Fibroblast of lung (primary cell): ENCODE measurements around the gene TUBG2. TPM values are rescaled to one million over a fixed set of nuclear protein-coding genes. Genes with fewer than 3 reads are reported as not detected.

Experiments used
- DNase-seq, 2 donors: peaks; one replicate each; pipeline versions ENCODE4 v3.0.0 to v3.0.0-alpha.2; 2010; ENCODE audit warnings: low read depth in 2 of 2
- H2AFZ ChIP-seq: 2 replicates; pipeline ENCODE4 v1.5.1; 2012; ENCODE audit warnings: low read length, control low read depth, inconsistent platforms
- H3K27ac ChIP-seq: 2 replicates; pipeline ENCODE4 v1.5.1; 2011; ENCODE audit warnings: low read length, control low read depth; ENCODE audit not compliant: insufficient read depth
- H3K27me3 ChIP-seq: 2 replicates; pipeline ENCODE4 v1.5.1; 2011; ENCODE audit warnings: mild to moderate bottlenecking, low read length; ENCODE audit not compliant: control insufficient read depth, insufficient read depth
- H3K36me3 ChIP-seq: 2 replicates; pipeline ENCODE4 v1.5.1; 2011; ENCODE audit warnings: low read length; ENCODE audit not compliant: control insufficient read depth, insufficient read depth
- H3K4me1 ChIP-seq: 2 replicates; pipeline ENCODE4 v1.5.1; 2011; ENCODE audit warnings: low read length; ENCODE audit not compliant: control insufficient read depth, insufficient read depth; ENCODE audit errors: extremely low read depth
- H3K4me2 ChIP-seq: 2 replicates; pipeline ENCODE4 v1.5.1; 2011; ENCODE audit warnings: low read length, control low read depth; ENCODE audit not compliant: insufficient read depth; ENCODE audit errors: extremely low read depth
- H3K4me3 ChIP-seq, 4 experiments: fragments of 200-600 bp in 1 of 4; sonication (generic) in 1 of 4; replicated peaks in 1 of 4; 2 replicates each; pipeline ENCODE4 v1.5.1; 2011 to 2016; ENCODE audit warnings: low read length in 4 of 4, low read depth in 3 of 4, mild to moderate bottlenecking in 3 of 4, control low read depth in 2 of 4, inconsistent platforms in 1 of 4, mixed read lengths in 1 of 4; ENCODE audit not compliant: insufficient read depth in 1 of 4; ENCODE audit errors: control extremely low read depth in 1 of 4
- H3K79me2 ChIP-seq: 2 replicates; pipeline ENCODE4 v1.5.1; 2012; ENCODE audit warnings: mild to moderate bottlenecking, low read length, inconsistent platforms; ENCODE audit not compliant: control insufficient read depth, insufficient read depth
- H3K9ac ChIP-seq: 2 replicates; pipeline ENCODE4 v1.5.1; 2011; ENCODE audit warnings: mild to moderate bottlenecking, low read length, control low read depth; ENCODE audit not compliant: insufficient read depth
- H3K9me3 ChIP-seq: 2 replicates; pipeline ENCODE4 v1.5.1; 2012; ENCODE audit warnings: low read depth, low read length; ENCODE audit not compliant: control insufficient read depth, insufficient read depth
- H4K20me1 ChIP-seq: 2 replicates; pipeline ENCODE4 v1.5.1; 2011; ENCODE audit warnings: low read length; ENCODE audit not compliant: control insufficient read depth, insufficient read depth; ENCODE audit errors: extremely low read depth
- EZH2 ChIP-seq: IDR thresholded peaks from 2 replicates; pipeline ENCODE4 v1.5.1; 2012; ENCODE audit warnings: low read length, control low read depth, mild to moderate bottlenecking; ENCODE audit errors: missing control alignments
- polyA plus RNA-seq, 2 donors: library from polyadenylated mRNA; depleted of rRNA in 1 of 2; stranded (reverse) in 1 of 2; unstranded in 1 of 2; fragments of >200 nt; gene quantifications; 2 replicates each; pipeline ENCODE4 v1.2.1, GENCODE V29; 2011 to 2012; ENCODE audit warnings: missing spikeins in 1 of 2
- total RNA-seq: library from RNA; depleted of rRNA; stranded (reverse); fragments of >200 nt; gene quantifications from 2 replicates; pipeline ENCODE4 v1.2.1, GENCODE V29; 2014
- TF ChIP-seq, protein P1 (sequence below), 2 donors: IDR thresholded peaks in 1 of 2; conservative IDR thresholded peaks in 1 of 2; 1 replicate in 1 of 2; 2 replicates in 1 of 2; pipeline ENCODE4 v1.5.1; 2011 to 2012; ENCODE audit warnings: low read length in 2 of 2, control low read depth in 1 of 2, inconsistent platforms in 1 of 2, low read depth in 1 of 2, mild to moderate bottlenecking in 1 of 2

Gene TUBG2
- total and polyA plus RNA-seq, 2 donors (not counting 1 experiment from before 2014, with no cell fraction given): 11.6 to 13.5 TPM

DNA sequence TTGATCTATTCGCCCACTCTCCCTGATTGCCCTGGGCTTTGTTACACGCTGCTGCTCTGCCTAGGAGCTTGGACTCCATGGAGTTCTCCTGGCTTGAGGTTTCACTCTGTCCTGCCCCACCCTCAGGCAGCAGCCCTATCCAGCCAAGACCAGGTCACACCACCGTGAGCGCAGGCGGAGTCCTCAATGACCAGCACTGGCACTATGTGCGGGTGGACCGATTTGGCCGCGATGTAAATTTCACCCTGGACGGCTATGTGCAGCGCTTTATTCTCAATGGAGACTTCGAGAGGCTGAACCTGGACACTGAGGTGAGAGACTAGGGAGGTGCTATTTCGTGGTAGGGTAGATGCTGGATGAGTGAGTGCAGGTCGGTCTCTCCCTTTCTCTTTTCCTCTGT lies 26.7 kb downstream of the TUBG2 start:
- no peak overlapping the region for H3K27ac ChIP-seq
- H3K4me3 ChIP-seq: no peak overlapping the region
- no peak for TF ChIP-seq EZH2
- TF ChIP-seq, protein P1, sequence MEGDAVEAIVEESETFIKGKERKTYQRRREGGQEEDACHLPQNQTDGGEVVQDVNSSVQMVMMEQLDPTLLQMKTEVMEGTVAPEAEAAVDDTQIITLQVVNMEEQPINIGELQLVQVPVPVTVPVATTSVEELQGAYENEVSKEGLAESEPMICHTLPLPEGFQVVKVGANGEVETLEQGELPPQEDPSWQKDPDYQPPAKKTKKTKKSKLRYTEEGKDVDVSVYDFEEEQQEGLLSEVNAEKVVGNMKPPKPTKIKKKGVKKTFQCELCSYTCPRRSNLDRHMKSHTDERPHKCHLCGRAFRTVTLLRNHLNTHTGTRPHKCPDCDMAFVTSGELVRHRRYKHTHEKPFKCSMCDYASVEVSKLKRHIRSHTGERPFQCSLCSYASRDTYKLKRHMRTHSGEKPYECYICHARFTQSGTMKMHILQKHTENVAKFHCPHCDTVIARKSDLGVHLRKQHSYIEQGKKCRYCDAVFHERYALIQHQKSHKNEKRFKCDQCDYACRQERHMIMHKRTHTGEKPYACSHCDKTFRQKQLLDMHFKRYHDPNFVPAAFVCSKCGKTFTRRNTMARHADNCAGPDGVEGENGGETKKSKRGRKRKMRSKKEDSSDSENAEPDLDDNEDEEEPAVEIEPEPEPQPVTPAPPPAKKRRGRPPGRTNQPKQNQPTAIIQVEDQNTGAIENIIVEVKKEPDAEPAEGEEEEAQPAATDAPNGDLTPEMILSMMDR (conservative IDR thresholded peaks at IDR 0.05 in 1 of 2, IDR thresholded peaks at IDR 0.05 in 1 of 2; ENCODE audit: low read depth in 1 of 2, low read length in 2 of 2): no peak
- H3K4me2 ChIP-seq: no peak overlapping the region
- peaks cover 4% of the 10 kb centered on the region for H3K79me2 ChIP-seq
- H2AFZ ChIP-seq: no peak overlapping the region
- peaks cover 20% of the 10 kb centered on the region for H3K36me3 ChIP-seq
- no peak for DNase-seq
- no peaks in the 10 kb centered on the region for H3K9me3 ChIP-seq
- no peaks in the 10 kb centered on the region for H3K27me3 ChIP-seq
- H3K4me1 ChIP-seq: peaks cover 14% of the 10 kb centered on the region
- no peak overlapping the region for H3K9ac ChIP-seq
- H4K20me1 ChIP-seq: no peaks in the 10 kb centered on the region

DNA sequence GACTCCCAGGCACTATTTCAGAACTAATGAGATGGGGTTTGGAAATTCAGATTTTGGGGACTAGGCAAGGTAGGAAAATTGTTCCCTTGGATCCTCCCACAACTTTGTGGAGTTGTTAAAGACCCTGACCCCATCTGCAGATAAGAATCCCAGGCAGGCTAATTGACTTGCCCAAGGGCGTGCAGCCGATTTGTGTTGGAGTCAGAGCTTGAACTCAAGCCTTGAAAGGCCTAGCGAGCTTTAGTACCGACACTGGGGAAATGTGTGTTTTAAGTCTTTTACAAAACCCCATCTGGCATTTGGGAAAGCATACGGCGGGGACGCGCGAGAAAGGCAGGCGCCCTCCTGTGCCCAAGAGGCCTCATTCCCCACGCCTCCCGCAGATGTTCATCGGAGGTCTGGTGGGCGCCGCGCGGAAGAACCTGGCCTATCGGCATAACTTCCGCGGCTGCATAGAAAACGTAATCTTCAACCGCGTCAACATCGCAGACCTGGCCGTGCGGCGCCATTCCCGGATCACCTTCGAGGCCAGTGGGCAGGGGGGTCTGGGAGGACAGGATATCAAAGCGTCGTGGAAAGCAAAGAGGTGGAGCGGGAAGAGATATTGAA lies 27.5 kb downstream of the TUBG2 start:
- Histone ChIP-seq H3K9me3 (no peaks in the 10 kb centered on the region), H3K4me3 (no peak overlapping the region), H4K20me1 (no peaks in the 10 kb centered on the region), H2AFZ (no peak overlapping the region), H3K4me1 (peaks cover 10% of the 10 kb centered on the region), H3K9ac (no peak overlapping the region), H3K27ac (no peak overlapping the region), H3K36me3 (peaks cover 22% of the 10 kb centered on the region), H3K27me3 (no peaks in the 10 kb centered on the region), H3K79me2 (no peaks in the 10 kb centered on the region), H3K4me2 (no peak overlapping the region)
- TF ChIP-seq, protein P1 (conservative IDR thresholded peaks at IDR 0.05 in 1 of 2, IDR thresholded peaks at IDR 0.05 in 1 of 2; ENCODE audit: low read depth in 1 of 2, low read length in 2 of 2): no peak
- no peak for TF ChIP-seq EZH2
- no peak for DNase-seq

DNA sequence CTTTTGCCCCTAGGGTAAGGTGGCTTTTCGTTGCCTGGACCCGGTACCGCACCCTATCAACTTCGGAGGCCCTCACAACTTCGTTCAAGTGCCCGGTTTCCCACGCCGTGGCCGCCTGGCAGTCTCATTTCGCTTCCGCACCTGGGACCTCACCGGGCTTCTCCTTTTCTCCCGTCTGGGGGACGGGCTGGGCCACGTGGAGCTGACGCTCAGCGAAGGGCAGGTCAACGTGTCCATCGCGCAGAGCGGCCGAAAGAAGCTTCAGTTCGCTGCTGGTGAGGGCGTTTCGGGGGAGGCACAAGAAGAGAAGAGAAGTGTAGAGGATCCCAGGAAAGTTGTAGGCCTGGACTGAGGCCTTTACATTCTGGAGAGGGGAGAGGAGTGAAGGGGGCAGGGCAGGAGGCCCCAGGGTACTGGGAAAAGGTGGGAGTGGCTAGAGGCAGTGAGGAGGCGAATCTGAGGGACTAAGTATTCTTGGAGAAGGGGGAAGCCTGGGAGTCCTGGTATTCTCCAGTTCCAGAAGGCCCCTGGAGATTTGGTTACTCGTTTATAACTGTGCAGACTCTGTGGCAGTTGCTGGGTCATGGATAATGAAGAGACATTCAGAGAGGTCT lies 28.7 kb downstream of the TUBG2 start:
- TF ChIP-seq, protein P1 (conservative IDR thresholded peaks at IDR 0.05 in 1 of 2, IDR thresholded peaks at IDR 0.05 in 1 of 2; ENCODE audit: low read depth in 1 of 2, low read length in 2 of 2): no peak
- no peak for TF ChIP-seq EZH2
- H3K27me3 ChIP-seq: no peaks in the 10 kb centered on the region
- H3K36me3 ChIP-seq: peaks cover 29% of the 10 kb centered on the region
- H3K4me2 ChIP-seq: no peak overlapping the region
- H4K20me1 ChIP-seq: no peaks in the 10 kb centered on the region
- H3K9me3 ChIP-seq: no peaks in the 10 kb centered on the region
- no peak overlapping the region for H3K9ac ChIP-seq
- no peak overlapping the region for H3K4me3 ChIP-seq
- no peaks in the 10 kb centered on the region for H3K79me2 ChIP-seq
- H3K4me1 ChIP-seq: peaks cover 5% of the 10 kb centered on the region
- no peak overlapping the region for H2AFZ ChIP-seq
- DNase-seq: no peak
- no peak overlapping the region for H3K27ac ChIP-seq
